Measurements from ENCODE around the gene CPPED1. TPM values are rescaled to one million over a fixed set of nuclear protein-coding genes. Genes with fewer than 3 reads are reported as not detected.
A peak's percentile ranks its signal among the peaks of the same experiment; 100 is the strongest.

The CPPED1 gene
- total and polyA plus RNA-seq, 2 donors from 2014 or later: 29.7 to 41.1 TPM

- Histone ChIP-seq H3K9ac (ENCODE audit: low read length in 3 of 3) (no peak overlapping the region), H3K27ac (ENCODE audit: low read depth in 2 of 2, low read length in 2 of 2) (no peak overlapping the region), H3K4me1 (ENCODE audit: control insufficient read depth in 2 of 3, insufficient read depth in 2 of 3, low read depth in 1 of 3, low read length in 3 of 3) (no peaks in the 10 kb centered on the region), H3K36me3 (ENCODE audit: control insufficient read depth in 2 of 3, insufficient read depth in 3 of 3, low read length in 3 of 3) (no peaks in the 10 kb centered on the region), H3K9me3 (ENCODE audit: control insufficient read depth in 2 of 3, insufficient read depth in 1 of 3, low read length in 3 of 3) (peaks cover 0 to 9% (median 0%) of the 10 kb centered on the region in 3 donors), H3K27me3 (ENCODE audit: control insufficient read depth, insufficient read depth, low read length) (no peaks in the 10 kb centered on the region), H3K4me3 (ENCODE audit: low read length in 3 of 3) (no peak overlapping the region)
- intact Hi-C loops (cut with DNase I): no loop called here
- FAIRE-seq (no peak), DNase-seq (no peak)
- TF ChIP-seq, protein P1, sequence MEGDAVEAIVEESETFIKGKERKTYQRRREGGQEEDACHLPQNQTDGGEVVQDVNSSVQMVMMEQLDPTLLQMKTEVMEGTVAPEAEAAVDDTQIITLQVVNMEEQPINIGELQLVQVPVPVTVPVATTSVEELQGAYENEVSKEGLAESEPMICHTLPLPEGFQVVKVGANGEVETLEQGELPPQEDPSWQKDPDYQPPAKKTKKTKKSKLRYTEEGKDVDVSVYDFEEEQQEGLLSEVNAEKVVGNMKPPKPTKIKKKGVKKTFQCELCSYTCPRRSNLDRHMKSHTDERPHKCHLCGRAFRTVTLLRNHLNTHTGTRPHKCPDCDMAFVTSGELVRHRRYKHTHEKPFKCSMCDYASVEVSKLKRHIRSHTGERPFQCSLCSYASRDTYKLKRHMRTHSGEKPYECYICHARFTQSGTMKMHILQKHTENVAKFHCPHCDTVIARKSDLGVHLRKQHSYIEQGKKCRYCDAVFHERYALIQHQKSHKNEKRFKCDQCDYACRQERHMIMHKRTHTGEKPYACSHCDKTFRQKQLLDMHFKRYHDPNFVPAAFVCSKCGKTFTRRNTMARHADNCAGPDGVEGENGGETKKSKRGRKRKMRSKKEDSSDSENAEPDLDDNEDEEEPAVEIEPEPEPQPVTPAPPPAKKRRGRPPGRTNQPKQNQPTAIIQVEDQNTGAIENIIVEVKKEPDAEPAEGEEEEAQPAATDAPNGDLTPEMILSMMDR (IDR thresholded peaks at IDR 0.05; ENCODE audit: borderline replicate concordance, extremely low read depth, insufficient read depth): no peak
These were observed 58.8 kb downstream of the CPPED1 start for GRCh38 chr16:12744860-12745259.

DNA sequence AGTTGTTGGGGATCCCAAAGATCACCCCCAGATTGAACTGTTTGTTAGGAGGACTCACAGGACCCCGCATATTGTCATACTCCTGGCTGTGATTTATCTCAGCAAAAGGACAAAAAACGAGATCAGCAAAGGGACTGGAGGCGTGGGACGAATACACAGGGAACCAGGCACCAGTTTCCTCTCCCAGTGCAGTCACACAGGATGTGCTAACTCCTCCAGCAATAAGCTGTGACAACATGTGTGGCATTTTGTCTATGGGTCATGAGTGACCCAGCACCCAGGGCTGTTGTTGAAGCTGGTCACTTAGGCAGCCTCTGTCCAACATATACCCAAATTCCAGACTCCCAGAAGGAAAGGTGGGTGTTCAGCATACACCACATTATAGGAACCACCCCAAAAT is 60.9 kb downstream of the CPPED1 start:
- peaks cover 0 to 9% (median 0%) of the 10 kb centered on the region in 3 donors for H3K9me3 ChIP-seq (ENCODE audit: control insufficient read depth in 2 of 3, insufficient read depth in 1 of 3, low read length in 3 of 3)
- H3K4me3 ChIP-seq (ENCODE audit: low read length in 3 of 3): no peak overlapping the region
- TF ChIP-seq, protein P1 (IDR thresholded peaks at IDR 0.05; ENCODE audit: borderline replicate concordance, extremely low read depth, insufficient read depth): no peak
- no peak overlapping the region for H3K27ac ChIP-seq (ENCODE audit: low read depth in 2 of 2, low read length in 2 of 2)
- H3K27me3 ChIP-seq (ENCODE audit: control insufficient read depth, insufficient read depth, low read length): no peaks in the 10 kb centered on the region
- no peak for DNase-seq
- no peak overlapping the region for H3K9ac ChIP-seq (ENCODE audit: low read length in 3 of 3)
- FAIRE-seq: no peak
- H3K4me1 ChIP-seq (ENCODE audit: control insufficient read depth in 2 of 3, insufficient read depth in 2 of 3, low read depth in 1 of 3, low read length in 3 of 3): no peaks in the 10 kb centered on the region
- intact Hi-C loops (cut with DNase I): no loop called here
- H3K36me3 ChIP-seq (ENCODE audit: control insufficient read depth in 2 of 3, insufficient read depth in 3 of 3, low read length in 3 of 3): no peaks in the 10 kb centered on the region

DNA sequence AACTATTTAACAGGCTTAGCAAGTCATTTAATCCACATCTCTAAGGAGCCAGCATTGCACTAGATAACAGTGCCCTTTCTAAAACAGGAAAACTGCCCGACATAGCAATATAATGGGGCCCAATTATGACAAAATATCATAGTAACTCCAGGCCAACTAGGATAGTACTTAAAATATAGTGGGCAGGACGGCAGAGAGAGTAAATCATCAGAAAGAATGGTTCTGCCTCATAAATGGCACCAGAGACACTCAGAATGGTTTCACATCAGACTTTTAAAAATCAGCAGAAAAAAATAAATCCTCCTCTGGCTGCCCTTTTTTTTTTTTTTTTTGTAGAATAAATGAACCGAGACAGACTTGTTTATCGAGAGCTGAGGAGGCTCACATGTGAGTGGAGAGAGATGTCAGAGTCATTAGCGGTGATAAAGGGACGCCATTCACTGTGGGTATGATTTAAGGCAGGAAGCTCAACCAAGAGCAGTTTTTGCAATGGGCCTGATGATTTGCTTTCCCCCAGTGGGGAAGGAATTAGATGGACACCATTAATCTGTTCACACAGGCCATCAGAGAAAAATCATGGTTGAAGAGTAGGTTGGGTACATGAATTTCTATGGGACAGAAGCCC is 62.6 kb downstream of the CPPED1 start:
- H3K9ac ChIP-seq (ENCODE audit: low read length in 3 of 3): no peak overlapping the region
- H3K27ac ChIP-seq (ENCODE audit: low read depth in 2 of 2, low read length in 2 of 2): no peak overlapping the region
- H3K4me1 ChIP-seq (ENCODE audit: control insufficient read depth in 2 of 3, insufficient read depth in 2 of 3, low read depth in 1 of 3, low read length in 3 of 3): no peaks in the 10 kb centered on the region
- peak in 4 of 5 donors; percentile 59 to 86 (median 73) for DNase-seq
- no peaks in the 10 kb centered on the region for H3K27me3 ChIP-seq (ENCODE audit: control insufficient read depth, insufficient read depth, low read length)
- TF ChIP-seq, protein P1 (IDR thresholded peaks at IDR 0.05; ENCODE audit: borderline replicate concordance, extremely low read depth, insufficient read depth): no peak
- H3K36me3 ChIP-seq (ENCODE audit: control insufficient read depth in 2 of 3, insufficient read depth in 3 of 3, low read length in 3 of 3): no peaks in the 10 kb centered on the region
- no peak for FAIRE-seq
- H3K9me3 ChIP-seq (ENCODE audit: control insufficient read depth in 2 of 3, insufficient read depth in 1 of 3, low read length in 3 of 3): peaks cover 0 to 9% (median 0%) of the 10 kb centered on the region in 3 donors
- intact Hi-C loops (cut with DNase I): no loop called here
- H3K4me3 ChIP-seq (ENCODE audit: low read length in 3 of 3): no peak overlapping the region

- TF ChIP-seq, protein P1 (IDR thresholded peaks at IDR 0.05; ENCODE audit: borderline replicate concordance, extremely low read depth, insufficient read depth): no peak
- no peak for DNase-seq
- Histone ChIP-seq H3K27ac (ENCODE audit: low read depth in 2 of 2, low read length in 2 of 2) (no peak overlapping the region), H3K27me3 (ENCODE audit: control insufficient read depth, insufficient read depth, low read length) (no peaks in the 10 kb centered on the region), H3K4me3 (ENCODE audit: low read length in 3 of 3) (no peak overlapping the region), H3K9me3 (ENCODE audit: control insufficient read depth in 2 of 3, insufficient read depth in 1 of 3, low read length in 3 of 3) (peaks cover 0 to 4% (median 0%) of the 10 kb centered on the region in 3 donors), H3K9ac (ENCODE audit: low read length in 3 of 3) (no peak overlapping the region), H3K36me3 (ENCODE audit: control insufficient read depth in 2 of 3, insufficient read depth in 3 of 3, low read length in 3 of 3) (no peaks in the 10 kb centered on the region), H3K4me1 (ENCODE audit: control insufficient read depth in 2 of 3, insufficient read depth in 2 of 3, low read depth in 1 of 3, low read length in 3 of 3) (no peaks in the 10 kb centered on the region)
- no peak for FAIRE-seq
- intact Hi-C loops (cut with DNase I): no loop called here
These were observed 63.9 kb downstream of the CPPED1 start for GRCh38 chr16:12739738-12740137.

Data from kidney (tissue), 14 donors.